Mesendoderm (in vitro differentiated cells): ENCODE results near the gene TMEM238. TPM values are rescaled to one million over a fixed set of nuclear protein-coding genes. Genes with fewer than 3 reads are reported as not detected.
A peak's percentile ranks its signal among the peaks of the same experiment; 100 is the strongest.

Source experiments
- DNase-seq: peaks from one replicate; pipeline ENCODE4 v3.0.0; 2013
- H2AK5ac ChIP-seq: 2 replicates; pipeline ENCODE4 v1.6.1; 2013; ENCODE audit warnings: low read length, inconsistent platforms
- H2BK120ac ChIP-seq: 2 replicates; pipeline ENCODE4 v1.6.1; 2013; ENCODE audit warnings: low read depth, mild to moderate bottlenecking, low read length, moderate library complexity, mixed read lengths
- H2BK15ac ChIP-seq: replicated peaks from 2 replicates; pipeline ENCODE4 v1.6.1; 2013; ENCODE audit warnings: low read depth, mild to moderate bottlenecking, moderate library complexity
- H2BK5ac ChIP-seq: 2 replicates; pipeline ENCODE4 v1.6.1; 2013; ENCODE audit warnings: low read length, inconsistent platforms
- H3K18ac ChIP-seq: 2 replicates; pipeline ENCODE4 v1.6.1; 2013; ENCODE audit warnings: mild to moderate bottlenecking, low read length, mixed read lengths
- H3K23ac ChIP-seq: one replicate; pipeline ENCODE4 v1.6.1; 2013; ENCODE audit warnings: low read length
- H3K27ac ChIP-seq: 2 replicates; pipeline ENCODE4 v1.5.1; 2013; ENCODE audit warnings: low read depth, mild to moderate bottlenecking, inconsistent platforms, low read length, moderate library complexity
- H3K27me3 ChIP-seq: 2 replicates; pipeline ENCODE4 v1.6.1; 2013; ENCODE audit warnings: low read length, control low read depth, mild to moderate bottlenecking, inconsistent platforms; ENCODE audit not compliant: insufficient read depth, poor library complexity
- H3K36me3 ChIP-seq: 2 replicates; pipeline ENCODE4 v1.6.1; 2013; ENCODE audit warnings: low read length, inconsistent platforms; ENCODE audit not compliant: control insufficient read depth, insufficient read depth
- H3K4ac ChIP-seq: one replicate; pipeline ENCODE4 v1.6.1; 2013; ENCODE audit warnings: low read depth, mild to moderate bottlenecking, low read length, moderate library complexity
- H3K4me1 ChIP-seq: 2 replicates; pipeline ENCODE4 v1.6.1; 2013; ENCODE audit warnings: low read depth, low read length, inconsistent platforms; ENCODE audit not compliant: control insufficient read depth
- H3K4me2 ChIP-seq: 2 replicates; pipeline ENCODE4 v1.6.1; 2013; ENCODE audit warnings: low read length
- H3K4me3 ChIP-seq: 2 replicates; pipeline ENCODE4 v1.5.1; 2013; ENCODE audit warnings: mild to moderate bottlenecking, low read length
- H3K56ac ChIP-seq: one replicate; pipeline ENCODE4 v1.6.1; 2013; ENCODE audit warnings: low read length
- H3K79me1 ChIP-seq: 2 replicates; pipeline ENCODE4 v1.6.1; 2013; ENCODE audit warnings: low read length, inconsistent platforms
- H3K79me2 ChIP-seq: 2 replicates; pipeline ENCODE4 v1.6.1; 2013; ENCODE audit warnings: mild to moderate bottlenecking, low read length; ENCODE audit not compliant: control insufficient read depth, insufficient read depth
- H3K9ac ChIP-seq: 2 replicates; pipeline ENCODE4 v1.6.1; 2013; ENCODE audit warnings: low read length, inconsistent platforms
- H4K5ac ChIP-seq: one replicate; pipeline ENCODE4 v1.6.1; 2013; ENCODE audit warnings: low read length
- H4K8ac ChIP-seq: one replicate; pipeline ENCODE4 v1.6.1; 2013; ENCODE audit warnings: low read depth, mild to moderate bottlenecking, control low read depth, low read length, moderate library complexity
- WGBS: extraction: QIAGEN DNeasy Blood & Tissue Kit; methylation state at CpG from one replicate; pipeline ENCODE4 v1.1.7; 2013; ENCODE audit warnings: low lambda C conversion rate, missing lambda C conversion rate; ENCODE audit not compliant: insufficient coverage; ENCODE audit errors: extremely low coverage; 5-methylcytosine and 5-hydroxymethylcytosine counted together
- polyA plus RNA-seq, 2 experiments: library from polyadenylated mRNA; stranded (reverse); fragments of 200-250 nt; gene quantifications; one replicate each; pipeline ENCODE4 v1.2.3, GENCODE V29; 2013

Gene TMEM238
- polyA plus RNA-seq (2013, experiment 1 of 2): 0.66 TPM
- 0.53 TPM for polyA plus RNA-seq (2013, experiment 2 of 2)

GRCh38 chr19:55384131-55384919, at the start of gene TMEM238:
Gene TMEM238 (minus strand): TSS chr19:55384292. CDS start chr19:55384259, 33 bp downstream.
- H3K36me3 ChIP-seq: peaks cover 19% of the 10 kb centered on the region
- no CpG with 5 or more reads among the region's 72 CpGs for WGBS

GRCh38 chr19:55433292-55433691, 49.2 kb upstream of the TMEM238 start:
- Histone ChIP-seq H3K4me3 (no peak overlapping the region), H2BK120ac (no peak overlapping the region), H3K4me1 (no peaks in the 10 kb centered on the region), H3K27me3 (no peaks in the 10 kb centered on the region), H2AK5ac (no peak overlapping the region), H3K56ac (no peak overlapping the region), H3K79me1 (no peaks in the 10 kb centered on the region), H3K9ac (no peak overlapping the region), H3K27ac (no peak overlapping the region), H3K79me2 (no peaks in the 10 kb centered on the region), H3K23ac (no peak overlapping the region), H4K5ac (no peak overlapping the region), H3K4me2 (no peak overlapping the region), H2BK15ac (no peak overlapping the region), H4K8ac (no peak overlapping the region), H3K36me3 (no peaks in the 10 kb centered on the region), H2BK5ac (no peak overlapping the region), H3K4ac (no peak overlapping the region), H3K18ac (no peak overlapping the region)
- DNase-seq: no peak
- no CpG with 5 or more reads among the region's 48 CpGs for WGBS

More at GRCh38 chr19:55384131-55384919, at the start of gene TMEM238:
- Histone ChIP-seq H3K18ac (peak within 1 kb of the TSS; percentile 75), H3K79me2 (peaks cover 29% of the 10 kb centered on the region), H3K4ac (peak within 1 kb of the TSS; percentile 41), H3K56ac (peak within 1 kb of the TSS; percentile 89), H4K5ac (no peak within 1 kb of the TSS), H3K23ac (peak within 1 kb of the TSS; percentile 66), H3K79me1 (peaks cover 23% of the 10 kb centered on the region), H3K4me3 (peak within 1 kb of the TSS; percentile 42), H3K27me3 (no peaks in the 10 kb centered on the region), H3K4me2 (peak within 1 kb of the TSS; percentile 66), H3K27ac (peak within 1 kb of the TSS; percentile 71), H3K4me1 (peaks cover 13% of the 10 kb centered on the region), H4K8ac (no peak within 1 kb of the TSS), H2AK5ac (peak within 1 kb of the TSS; percentile 55), H2BK120ac (no peak within 1 kb of the TSS), H2BK5ac (peak within 1 kb of the TSS; percentile 43), H3K9ac (peak within 1 kb of the TSS; percentile 99), H2BK15ac (no peak within 1 kb of the TSS)
- no peak for DNase-seq

- Histone ChIP-seq H3K56ac (no peak overlapping the region), H2BK5ac (no peak overlapping the region), H3K27me3 (no peaks in the 10 kb centered on the region), H3K79me2 (no peaks in the 10 kb centered on the region), H2BK15ac (no peak overlapping the region), H3K4me3 (no peak overlapping the region), H3K9ac (no peak overlapping the region), H3K4me2 (no peak overlapping the region), H3K4ac (no peak overlapping the region), H3K4me1 (no peaks in the 10 kb centered on the region), H3K36me3 (no peaks in the 10 kb centered on the region), H2BK120ac (no peak overlapping the region), H4K5ac (no peak overlapping the region), H2AK5ac (no peak overlapping the region), H4K8ac (no peak overlapping the region), H3K23ac (no peak overlapping the region), H3K18ac (no peak overlapping the region), H3K79me1 (no peaks in the 10 kb centered on the region), H3K27ac (no peak overlapping the region)
- DNase-seq: no peak
- WGBS: no CpG with 5 or more reads among the region's 14 CpGs
Measured at GRCh38 chr19:55432241-55432959, 48.3 kb upstream of the TMEM238 start.

- Histone ChIP-seq H2BK120ac (no peak overlapping the region), H3K36me3 (no peaks in the 10 kb centered on the region), H3K27me3 (no peaks in the 10 kb centered on the region), H4K5ac (no peak overlapping the region), H3K23ac (no peak overlapping the region), H4K8ac (no peak overlapping the region), H2BK15ac (no peak overlapping the region), H3K56ac (no peak overlapping the region), H3K4me2 (no peak overlapping the region), H3K4me3 (no peak overlapping the region), H3K9ac (no peak overlapping the region), H2BK5ac (no peak overlapping the region), H3K79me1 (no peaks in the 10 kb centered on the region), H3K18ac (no peak overlapping the region), H3K4ac (no peak overlapping the region), H3K27ac (no peak overlapping the region), H3K79me2 (no peaks in the 10 kb centered on the region), H2AK5ac (no peak overlapping the region), H3K4me1 (no peaks in the 10 kb centered on the region)
- DNase-seq: no peak
- no CpG with 5 or more reads among the region's 1 CpG for WGBS
Measured at GRCh38 chr19:55431183-55431582, 47.1 kb upstream of the TMEM238 start.

GRCh38 chr19:55426042-55426441, 42.0 kb upstream of the TMEM238 start:
- Histone ChIP-seq H3K79me1 (no peaks in the 10 kb centered on the region), H3K18ac (no peak overlapping the region), H2BK15ac (no peak overlapping the region), H4K8ac (no peak overlapping the region), H2AK5ac (no peak overlapping the region), H3K56ac (no peak overlapping the region), H2BK5ac (no peak overlapping the region), H4K5ac (no peak overlapping the region), H3K27me3 (no peaks in the 10 kb centered on the region), H3K4me1 (no peaks in the 10 kb centered on the region), H2BK120ac (no peak overlapping the region), H3K79me2 (no peaks in the 10 kb centered on the region), H3K9ac (no peak overlapping the region), H3K4me2 (no peak overlapping the region), H3K23ac (no peak overlapping the region), H3K4ac (no peak overlapping the region), H3K4me3 (no peak overlapping the region), H3K36me3 (no peaks in the 10 kb centered on the region), H3K27ac (no peak overlapping the region)
- WGBS: no CpG with 5 or more reads among the region's 2 CpGs
- DNase-seq: no peak
